Keratinocyte (primary cell): Measurements from ENCODE around the gene FSD2. TPM values are rescaled to one million over a fixed set of nuclear protein-coding genes. Genes with fewer than 3 reads are reported as not detected.

Source experiments
- DNase-seq: peaks from one replicate; pipeline ENCODE4 v3.0.0-alpha.2; 2011; ENCODE audit warnings: low read depth, missing footprints, low spot score
- FAIRE-seq: peaks from 2 replicates; lab custom pipeline; 2011; peaks lifted over from hg19 to GRCh38; lab: Jason Lieb, UNC
- H2AFZ ChIP-seq: 2 replicates; pipeline ENCODE4 v1.6.0; 2012; ENCODE audit warnings: low read length, control low read depth, inconsistent platforms; ENCODE audit not compliant: control insufficient read depth
- H3K27ac ChIP-seq: 2 replicates; pipeline ENCODE4 v1.5.1; 2011; ENCODE audit warnings: low read length; ENCODE audit not compliant: control insufficient read depth, insufficient read depth
- H3K27me3 ChIP-seq: 3 replicates; pipeline ENCODE4 v1.6.0; 2011; ENCODE audit warnings: low read length; ENCODE audit not compliant: control insufficient read depth, insufficient read depth; ENCODE audit errors: extremely low read depth
- H3K36me3 ChIP-seq, 2 experiments: 2 replicates in 1 of 2; 3 replicates in 1 of 2; pipeline ENCODE4 v1.5.1; 2011; ENCODE audit warnings: low read length in 2 of 2, mild to moderate bottlenecking in 1 of 2; ENCODE audit not compliant: control insufficient read depth in 2 of 2, insufficient read depth in 2 of 2; ENCODE audit errors: extremely low read depth in 1 of 2
- H3K4me1 ChIP-seq: 3 replicates; pipeline ENCODE4 v1.5.1; 2011; ENCODE audit warnings: low read length; ENCODE audit not compliant: control insufficient read depth, insufficient read depth; ENCODE audit errors: extremely low read depth
- H3K4me2 ChIP-seq: 3 replicates; pipeline ENCODE4 v1.6.0; 2011; ENCODE audit warnings: low read depth, low read length; ENCODE audit not compliant: control insufficient read depth, insufficient read depth; ENCODE audit errors: extremely low read depth
- H3K4me3 ChIP-seq, 3 experiments: fragments of 200-600 bp in 1 of 3; sonication (generic) in 1 of 3; 2 replicates in 2 of 3; 3 replicates in 1 of 3; pipeline ENCODE4 v1.5.1; 2011 to 2016; ENCODE audit warnings: low read length in 3 of 3, mild to moderate bottlenecking in 3 of 3, control low read depth in 2 of 3, inconsistent platforms in 1 of 3, low read depth in 1 of 3, mixed read lengths in 1 of 3, mixed run types in 1 of 3, moderate library complexity in 1 of 3; ENCODE audit not compliant: control insufficient read depth in 2 of 3, insufficient read depth in 2 of 3; ENCODE audit errors: extremely low read depth in 1 of 3
- H3K79me2 ChIP-seq: 2 replicates; pipeline ENCODE4 v1.6.0; 2012; ENCODE audit warnings: low read length; ENCODE audit not compliant: control insufficient read depth, insufficient read depth
- H3K9ac ChIP-seq: 3 replicates; pipeline ENCODE4 v1.6.0; 2011; ENCODE audit warnings: low read length; ENCODE audit not compliant: control insufficient read depth, insufficient read depth; ENCODE audit errors: extremely low read depth
- H3K9me1 ChIP-seq: 3 replicates; pipeline ENCODE4 v1.6.0; 2011; ENCODE audit warnings: low read length; ENCODE audit not compliant: control insufficient read depth, insufficient read depth; ENCODE audit errors: extremely low read depth
- H3K9me3 ChIP-seq: 2 replicates; pipeline ENCODE4 v1.5.1; 2012; ENCODE audit warnings: low read depth, low read length; ENCODE audit not compliant: control insufficient read depth
- H4K20me1 ChIP-seq: 3 replicates; pipeline ENCODE4 v1.6.0; 2011; ENCODE audit warnings: low read length; ENCODE audit not compliant: control insufficient read depth, insufficient read depth; ENCODE audit errors: extremely low read depth
- CTCF ChIP-seq, 3 experiments: IDR thresholded peaks in 1 of 3; conservative IDR thresholded peaks in 1 of 3; optimal IDR thresholded peaks in 1 of 3; 2 replicates in 2 of 3; 3 replicates in 1 of 3; pipeline versions ENCODE3 to v1.5.1; 2011; ENCODE audit warnings: low read length in 3 of 3, mild to moderate bottlenecking in 3 of 3, moderate library complexity in 2 of 3, control low read depth in 1 of 3, inconsistent platforms in 1 of 3; ENCODE audit not compliant: insufficient read depth in 2 of 3; ENCODE audit errors: extremely low read depth in 1 of 3
- EZH2 ChIP-seq: IDR thresholded peaks from one replicate; pipeline ENCODE4 v1.6.1; 2012; ENCODE audit warnings: inconsistent platforms, mild to moderate bottlenecking, low read length, moderate library complexity
- dilution Hi-C: fragments of 300-500 bp; cut with MboI; formaldehyde crosslinking; loops from one replicate; pipeline ENCODE4 v1.7.0; 2020; ENCODE audit warnings: low sequenced_read_pairs; ENCODE audit not compliant: extremely low pct_ligation_motif_present
- polyA plus RNA-seq, 5 experiments: library from polyadenylated mRNA; depleted of rRNA in 3 of 5; stranded (reverse) in 3 of 5; stranded (forward) in 1 of 5; unstranded in 1 of 5; fragments of >200 nt; gene quantifications; 1 replicate in 1 of 5; 2 replicates in 3 of 5; 3 replicates in 1 of 5; pipeline versions ENCODE4 v1.2.1 to v1.2.3, GENCODE V29; 2011 to 2012; ENCODE audit warnings: missing spikeins in 2 of 5, low read depth in 1 of 5, low replicate concordance in 1 of 5

Gene FSD2
- polyA plus RNA-seq, 1 donor (not counting 4 experiments of a cell fraction or from before 2014, with no cell fraction given): not detected

GRCh38 chr15:82764117-82764490, 41.8 kb downstream of the FSD2 start:
- Histone ChIP-seq H3K9ac (no peak overlapping the region), H3K9me3 (no peaks in the 10 kb centered on the region), H3K27me3 (no peaks in the 10 kb centered on the region), H4K20me1 (no peaks in the 10 kb centered on the region), H3K79me2 (peaks cover 1% of the 10 kb centered on the region), H3K4me1 (no peaks in the 10 kb centered on the region), H3K4me2 (no peak overlapping the region), H3K36me3 (peaks cover 3 to 8% of the 10 kb centered on the region in 2 experiments), H3K9me1 (no peaks in the 10 kb centered on the region), H2AFZ (no peak overlapping the region), H3K4me3 (no peak overlapping the region), H3K27ac (no peak overlapping the region)
- FAIRE-seq (no peak), DNase-seq (no peak)
- dilution Hi-C loops: no loop called here
- no peak for TF ChIP-seq EZH2
- no peak for TF ChIP-seq CTCF (optimal IDR thresholded peaks at IDR 0.05 in 1 of 3, IDR thresholded peaks at IDR 0.05 in 1 of 3, conservative IDR thresholded peaks at IDR 0.05 in 1 of 3; ENCODE audit: extremely low read depth in 1 of 3, insufficient read depth in 2 of 3, low read length in 3 of 3)

GRCh38 chr15:82763361-82764116, 42.3 kb downstream of the FSD2 start:
- Histone ChIP-seq H4K20me1 (peaks cover 2% of the 10 kb centered on the region), H3K79me2 (peaks cover 3% of the 10 kb centered on the region), H3K4me1 (no peaks in the 10 kb centered on the region), H3K4me3 (no peak overlapping the region), H3K27ac (no peak overlapping the region), H3K9me3 (no peaks in the 10 kb centered on the region), H3K36me3 (peaks cover 3 to 12% of the 10 kb centered on the region in 2 experiments), H3K4me2 (no peak overlapping the region), H3K9ac (no peak overlapping the region), H3K9me1 (no peaks in the 10 kb centered on the region), H2AFZ (no peak overlapping the region), H3K27me3 (no peaks in the 10 kb centered on the region)
- FAIRE-seq (no peak), DNase-seq (no peak)
- dilution Hi-C loops: no loop called here
- TF ChIP-seq EZH2: no peak
- TF ChIP-seq CTCF (optimal IDR thresholded peaks at IDR 0.05 in 1 of 3, IDR thresholded peaks at IDR 0.05 in 1 of 3, conservative IDR thresholded peaks at IDR 0.05 in 1 of 3; ENCODE audit: extremely low read depth in 1 of 3, insufficient read depth in 2 of 3, low read length in 3 of 3): no peak
